SK-N-SH (cell line): ENCODE data around the gene RBM34. TPM values are rescaled to one million over a fixed set of nuclear protein-coding genes. Genes with fewer than 3 reads are reported as not detected.

Experiments used
- CTCF ChIA-PET: fragments of 300-600, 350-600 bp; formaldehyde crosslinking; extraction: SDS; loops from one replicate; lab custom pipeline; 2021; lab: Yijun Ruan, JAX
- POLR2A ChIA-PET: fragments of 350-600 bp; sonication (Branson Sonifier 250); formaldehyde crosslinking; extraction: SDS; loops from one replicate; lab custom pipeline; 2020; ENCODE audit warnings: antibody characterized with exemption, inconsistent platforms; lab: Yijun Ruan, JAX
- DNase-seq: peaks from one replicate; pipeline ENCODE4 v3.0.0; 2012
- H2AFZ ChIP-seq: fragments of 200-600 bp; sonication (generic); 2 replicates; pipeline ENCODE4 v1.8.1; 2016; ENCODE audit warnings: antibody characterized with exemption, mild to moderate bottlenecking, low read depth
- H3F3A ChIP-seq: fragments of 200-600 bp; sonication (generic); replicated peaks from 2 replicates; pipeline ENCODE3; 2016; ENCODE audit warnings: antibody characterized with exemption, mild to moderate bottlenecking; ENCODE audit not compliant: insufficient read depth
- H3K27ac ChIP-seq, 2 experiments: fragments of 200-500 bp in 1 of 2; fragments of 200-600 bp in 1 of 2; sonication (Bioruptor generic) in 1 of 2; sonication (generic), shearing (Covaris generic) in 1 of 2; 2 replicates each; pipeline versions ENCODE4 v1.5.1 to v1.6.1; 2014 to 2016; ENCODE audit warnings: low read depth in 2 of 2, inconsistent platforms in 1 of 2, low read length in 1 of 2, mild to moderate bottlenecking in 1 of 2, mixed read lengths in 1 of 2
- H3K27me3 ChIP-seq: fragments of 200-600 bp; sonication (generic), shearing (Covaris generic); 2 replicates; pipeline ENCODE4 v1.6.1; 2016; ENCODE audit warnings: mixed run types; ENCODE audit not compliant: insufficient read depth
- H3K36me3 ChIP-seq, 2 experiments: fragments of 200-500 bp in 1 of 2; fragments of 200-600 bp in 1 of 2; sonication (Bioruptor generic) in 1 of 2; sonication (generic) in 1 of 2; replicated peaks in 1 of 2; 2 replicates each; pipeline versions ENCODE3 to v1.5.1; 2014 to 2016; ENCODE audit warnings: low read length in 1 of 2, mild to moderate bottlenecking in 1 of 2; ENCODE audit not compliant: insufficient read depth in 2 of 2, control insufficient read depth in 1 of 2
- H3K4me1 ChIP-seq, 2 experiments: fragments of 200-500 bp in 1 of 2; fragments of 200-600 bp in 1 of 2; sonication (Bioruptor generic) in 1 of 2; sonication (generic), shearing (Covaris generic) in 1 of 2; 2 replicates each; pipeline versions ENCODE4 v1.5.1 to v1.6.1; 2014 to 2016; ENCODE audit warnings: low read depth in 1 of 2, low read length in 1 of 2, mixed run types in 1 of 2; ENCODE audit not compliant: insufficient read depth in 2 of 2, control insufficient read depth in 1 of 2
- H3K4me2 ChIP-seq: fragments of 200-600 bp; sonication (generic), shearing (Covaris generic); 2 replicates; pipeline ENCODE4 v1.6.1; 2017; ENCODE audit warnings: mixed run types
- H3K4me3 ChIP-seq, 2 experiments: fragments of 200-500 bp in 1 of 2; fragments of 200-600 bp in 1 of 2; sonication (Bioruptor generic) in 1 of 2; sonication (generic), shearing (Covaris generic) in 1 of 2; 2 replicates each; pipeline versions ENCODE4 v1.5.1 to v1.8.1; 2014 to 2016; ENCODE audit warnings: low read depth in 2 of 2, inconsistent platforms in 1 of 2, low read length in 1 of 2, mild to moderate bottlenecking in 1 of 2, mixed read lengths in 1 of 2, moderate library complexity in 1 of 2
- H3K79me2 ChIP-seq: fragments of 200-600 bp; sonication (generic); 2 replicates; pipeline ENCODE4 v1.8.1; 2017; ENCODE audit warnings: mild to moderate bottlenecking; ENCODE audit not compliant: insufficient read depth
- H3K9ac ChIP-seq: fragments of 200-600 bp; sonication (generic); 2 replicates; pipeline ENCODE4 v1.6.1; 2017; ENCODE audit warnings: mixed run types
- H3K9me2 ChIP-seq: fragments of 200-600 bp; sonication (generic); 2 replicates; pipeline ENCODE4 v1.6.1; 2017; ENCODE audit warnings: mixed run types
- H3K9me3 ChIP-seq: fragments of 200-600 bp; sonication (generic); 2 replicates; pipeline ENCODE4 v1.6.1; 2017; ENCODE audit warnings: mixed run types, mild to moderate bottlenecking, moderate library complexity
- H4K20me1 ChIP-seq: fragments of 200-600 bp; sonication (generic); 2 replicates; pipeline ENCODE4 v1.6.1; 2017; ENCODE audit warnings: mild to moderate bottlenecking, mixed run types; ENCODE audit not compliant: insufficient read depth
- ELF1 ChIP-seq: IDR thresholded peaks from 2 replicates; pipeline ENCODE4 v1.4.0; 2012
- EP300 ChIP-seq, 2 experiments: IDR thresholded peaks; 2 replicates each; pipeline versions ENCODE4 v1.4.0 to v1.6.1; 2012; ENCODE audit warnings: borderline replicate concordance in 1 of 2, low read depth in 1 of 2, low read length in 1 of 2
- FOXJ3 ChIP-seq: sonication (generic); formaldehyde crosslinking; IDR thresholded peaks from 2 replicates; pipeline ENCODE4 v1.5.1; 2020; ENCODE audit warnings: mild to moderate bottlenecking, missing genetic modification reagents
- JUND ChIP-seq: IDR thresholded peaks from 2 replicates; pipeline ENCODE4 v1.4.0; 2012
- MAX ChIP-seq: IDR thresholded peaks from 2 replicates; pipeline ENCODE4 v1.4.0; 2012; ENCODE audit warnings: low read depth
- MXI1 ChIP-seq: IDR thresholded peaks from 2 replicates; pipeline ENCODE4 v1.6.1; 2012; ENCODE audit warnings: mild to moderate bottlenecking, low read depth, low read length, improper control_type of control experiment
- NRF1 ChIP-seq: IDR thresholded peaks from 2 replicates; pipeline ENCODE4 v1.6.1; 2012; ENCODE audit warnings: low read depth, mild to moderate bottlenecking, low read length
- RCOR1 ChIP-seq: fragments of 150-350 bp; IDR thresholded peaks from 2 replicates; pipeline ENCODE4 v1.6.1; 2017; ENCODE audit warnings: antibody characterized with exemption, low read length
- RXRA ChIP-seq: IDR thresholded peaks from 2 replicates; pipeline ENCODE4 v1.4.0; 2012; ENCODE audit warnings: low read depth, mild to moderate bottlenecking, borderline replicate concordance
- SIN3A ChIP-seq: IDR thresholded peaks from 2 replicates; pipeline ENCODE4 v1.6.1; 2012; ENCODE audit warnings: low read depth, mild to moderate bottlenecking, low read length, moderate library complexity, borderline replicate concordance
- SMC3 ChIP-seq: IDR thresholded peaks from 2 replicates; pipeline ENCODE4 v1.6.1; 2012; ENCODE audit warnings: low read depth, low read length, improper control_type of control experiment
- TEAD4 ChIP-seq: IDR thresholded peaks from 2 replicates; pipeline ENCODE4 v1.4.0; 2012; ENCODE audit warnings: mild to moderate bottlenecking, borderline replicate concordance; ENCODE audit not compliant: insufficient read depth
- YY1 ChIP-seq: IDR thresholded peaks from 2 replicates; pipeline ENCODE4 v1.4.0; 2012; ENCODE audit warnings: low read depth, mild to moderate bottlenecking
- ZBTB33 ChIP-seq: IDR thresholded peaks from 2 replicates; pipeline ENCODE4 v1.4.0; 2012; ENCODE audit warnings: low read depth, borderline replicate concordance
- WGBS: methylation state at CpG from one replicate; pipeline ENCODE4 v1.1.6; 2017; ENCODE audit warnings: low lambda C conversion rate; 5-methylcytosine and 5-hydroxymethylcytosine counted together
- polyA plus RNA-seq, 3 experiments: library from polyadenylated mRNA; depleted of rRNA; stranded (reverse); fragments of >200 nt; gene quantifications; 2 replicates each; pipeline ENCODE4 v1.2.3, GENCODE V29; 2012

The RBM34 gene
- polyA plus RNA-seq, 1 of the 3 experiments (the other 2 are of a cell fraction): 39.9 TPM

- Histone ChIP-seq H3F3A (peaks cover 16% of the 10 kb centered on the region), H3K36me3 (peaks cover 0 to under 1% of the 10 kb centered on the region in 2 experiments), H3K27me3 (no peaks in the 10 kb centered on the region), H3K9me2 (no peaks in the 10 kb centered on the region), H3K4me2 (no peak overlapping the region), H4K20me1 (no peaks in the 10 kb centered on the region), H3K9ac (no peak overlapping the region), H3K9me3 (no peaks in the 10 kb centered on the region), H3K79me2 (no peaks in the 10 kb centered on the region), H2AFZ (no peak overlapping the region), H3K4me1 (peaks cover 0 to 2% of the 10 kb centered on the region in 2 experiments; a peak in 1 of 4 replicates), H3K27ac (no peak overlapping the region), H3K4me3 (no peak overlapping the region)
- WGBS: 96% methylated on average over 3 of the region's 3 CpGs
- ChIA-PET POLR2A (no interaction called here), CTCF (interaction anchor here (0.6 kb wide), 1 partner anchor 592 kb away, joined by 3 read pairs; no protein-coding TSS in a partner anchor)
- no peak for TF ChIP-seq JUND
- TF ChIP-seq EP300 (IDR thresholded peaks at IDR 0.05; ENCODE audit: borderline replicate concordance in 1 of 2, low read depth in 1 of 2, low read length in 1 of 2): no peak
- no peak for TF ChIP-seq TEAD4
- no peak for TF ChIP-seq NRF1
- no peak for TF ChIP-seq RCOR1
- TF ChIP-seq RXRA: no peak
- DNase-seq: no peak
Observed at GRCh38 chr1:235102259-235102582, 58.8 kb downstream of the RBM34 start.

DNA sequence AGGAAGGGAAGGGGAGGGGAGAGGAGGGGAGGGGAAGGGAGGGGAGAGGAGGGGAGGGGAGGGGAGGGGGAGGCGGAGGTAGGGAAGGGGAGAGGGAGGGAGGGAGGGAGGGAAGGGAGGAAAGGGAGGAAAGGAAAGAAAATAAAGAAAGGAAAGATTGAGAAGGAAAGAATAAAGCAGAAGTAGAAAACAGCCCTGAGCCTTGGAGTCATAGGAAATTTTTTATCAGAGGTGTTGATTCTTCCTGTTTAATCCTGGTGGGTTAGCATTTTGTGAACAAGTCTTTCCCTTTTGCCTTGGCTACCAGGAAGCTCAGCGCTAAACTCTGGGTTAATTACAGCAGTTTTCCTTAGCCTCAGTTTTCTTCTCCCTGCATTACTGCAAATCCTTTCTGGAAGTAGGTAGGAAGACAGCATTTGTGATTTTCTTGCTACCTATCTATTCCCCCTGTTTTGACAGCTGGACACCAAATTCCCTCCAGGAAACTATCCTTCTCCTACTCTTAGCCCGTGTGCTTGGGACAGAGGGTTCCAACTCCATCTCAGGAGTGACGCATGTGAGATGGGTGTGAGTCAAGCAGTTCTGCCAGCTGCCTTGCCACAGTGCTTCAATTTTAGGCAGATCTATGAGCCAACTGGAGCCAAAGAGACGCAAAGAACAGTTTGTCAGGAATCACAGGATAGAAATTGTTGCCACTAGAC, 59.3 kb downstream of the RBM34 start:
- no peaks in the 10 kb centered on the region for H3K9me2 ChIP-seq
- no peaks in the 10 kb centered on the region for H3K36me3 ChIP-seq
- H3K4me2 ChIP-seq: no peak overlapping the region
- no peaks in the 10 kb centered on the region for H3K9me3 ChIP-seq
- ChIA-PET CTCF (interaction anchor here (0.6 to 1.9 kb wide), 2 partner anchors 315 to 591 kb away, joined by 3 to 6 read pairs; no protein-coding TSS in a partner anchor), POLR2A (no interaction called here)
- H3K27ac ChIP-seq: no peak overlapping the region
- DNase-seq: no peak
- peaks cover 16% of the 10 kb centered on the region for H3F3A ChIP-seq
- H3K79me2 ChIP-seq: no peaks in the 10 kb centered on the region
- peaks cover 0 to 2% of the 10 kb centered on the region in 2 experiments; a peak in 1 of 4 replicates for H3K4me1 ChIP-seq
- no peak for TF ChIP-seq FOXJ3 (CRISPR knock-in tag)
- no peak for TF ChIP-seq SIN3A
- TF ChIP-seq SMC3: no peak
- no peak for TF ChIP-seq MXI1
- TF ChIP-seq ZBTB33: no peak
- TF ChIP-seq ELF1: no peak
- no peak for TF ChIP-seq MAX
- no peak for TF ChIP-seq YY1
- WGBS: 90% methylated on average over 5 of the region's 5 CpGs
- no peak overlapping the region for H3K4me3 ChIP-seq
- H3K27me3 ChIP-seq: no peaks in the 10 kb centered on the region
- no peak overlapping the region for H3K9ac ChIP-seq
- no peak overlapping the region for H2AFZ ChIP-seq
- no peaks in the 10 kb centered on the region for H4K20me1 ChIP-seq
